ENCODE measurements around the gene ANKRD11.

DNA sequence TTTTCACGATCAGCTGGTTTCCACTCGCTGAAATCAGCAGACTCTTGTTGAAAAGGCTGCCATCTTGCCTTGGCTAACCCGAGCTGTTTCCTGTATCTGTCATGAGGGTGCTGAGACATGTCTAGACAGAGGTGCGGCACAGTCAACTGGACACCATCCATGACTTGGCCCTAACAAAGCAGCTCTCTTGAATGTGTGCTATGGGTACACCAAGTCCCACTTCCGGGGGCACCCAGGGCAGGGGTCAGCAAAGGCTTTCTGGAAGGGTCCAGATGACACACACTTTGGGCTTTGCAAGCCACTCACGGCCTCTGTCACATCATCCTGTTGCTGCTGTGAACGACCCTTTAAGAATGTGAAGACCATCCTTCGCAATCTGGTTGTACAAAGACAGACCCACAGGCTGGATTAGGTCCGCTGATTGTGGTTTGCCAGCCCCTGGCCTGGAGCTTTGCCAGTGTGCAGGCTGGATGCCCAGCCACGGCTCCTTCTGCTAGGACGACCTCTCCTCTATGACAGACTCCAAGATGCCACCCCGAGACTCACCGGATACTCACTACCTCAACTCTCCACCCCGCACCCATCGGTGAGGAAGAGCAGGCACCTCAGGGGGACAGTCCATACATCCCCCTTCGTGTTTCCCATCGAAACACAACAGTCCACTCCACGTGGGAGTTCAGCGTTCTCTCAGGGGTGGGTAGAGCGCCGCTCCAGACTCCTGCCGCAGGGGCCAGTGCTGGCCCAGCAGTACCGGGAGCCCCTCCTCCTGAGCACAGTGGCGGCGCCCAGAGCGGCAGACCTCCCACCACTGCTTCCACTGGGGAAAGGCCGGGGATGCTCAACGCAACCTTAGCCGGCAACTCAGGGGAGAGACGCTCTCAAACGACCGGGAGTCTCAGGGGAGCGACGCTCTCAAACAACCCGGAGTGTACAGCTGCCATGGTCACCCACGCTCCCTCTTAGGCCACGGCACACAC lies 123.5 kb downstream of the ANKRD11 start:
- no peak for TF ChIP-seq EZH2 (IDR thresholded peaks at IDR 0.05; ENCODE audit: low read length, missing control alignments)
- TF ChIP-seq, protein P1, sequence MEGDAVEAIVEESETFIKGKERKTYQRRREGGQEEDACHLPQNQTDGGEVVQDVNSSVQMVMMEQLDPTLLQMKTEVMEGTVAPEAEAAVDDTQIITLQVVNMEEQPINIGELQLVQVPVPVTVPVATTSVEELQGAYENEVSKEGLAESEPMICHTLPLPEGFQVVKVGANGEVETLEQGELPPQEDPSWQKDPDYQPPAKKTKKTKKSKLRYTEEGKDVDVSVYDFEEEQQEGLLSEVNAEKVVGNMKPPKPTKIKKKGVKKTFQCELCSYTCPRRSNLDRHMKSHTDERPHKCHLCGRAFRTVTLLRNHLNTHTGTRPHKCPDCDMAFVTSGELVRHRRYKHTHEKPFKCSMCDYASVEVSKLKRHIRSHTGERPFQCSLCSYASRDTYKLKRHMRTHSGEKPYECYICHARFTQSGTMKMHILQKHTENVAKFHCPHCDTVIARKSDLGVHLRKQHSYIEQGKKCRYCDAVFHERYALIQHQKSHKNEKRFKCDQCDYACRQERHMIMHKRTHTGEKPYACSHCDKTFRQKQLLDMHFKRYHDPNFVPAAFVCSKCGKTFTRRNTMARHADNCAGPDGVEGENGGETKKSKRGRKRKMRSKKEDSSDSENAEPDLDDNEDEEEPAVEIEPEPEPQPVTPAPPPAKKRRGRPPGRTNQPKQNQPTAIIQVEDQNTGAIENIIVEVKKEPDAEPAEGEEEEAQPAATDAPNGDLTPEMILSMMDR (conservative IDR thresholded peaks at IDR 0.05 in 1 of 2, IDR thresholded peaks at IDR 0.05 in 1 of 2; ENCODE audit: low read depth in 1 of 2, low read length in 2 of 2), result no peak
